A673 (cell line): ENCODE data around the gene NR2F1. TPM values are rescaled to one million over a fixed set of nuclear protein-coding genes. Genes with fewer than 3 reads are reported as not detected.

Experiments
- BruUV-seq: library from RNA; stranded (reverse); fragments of 400-500 nt; replicated peaks from 2 replicates; lab custom pipeline; 2021; lab: Mats Ljungman, UMichigan
- CTCF ChIA-PET: fragments of 300-600 bp; sonication (Branson Sonifier 250); formaldehyde crosslinking; loops from one replicate; lab custom pipeline; 2022; ENCODE audit warnings: antibody characterized with exemption; lab: Charles Lee
- POLR2A ChIA-PET: fragments of 300-600 bp; sonication (Branson Sonifier 250); formaldehyde crosslinking; loops from one replicate; lab custom pipeline; 2022; ENCODE audit warnings: antibody characterized with exemption; ENCODE audit not compliant: low non-redundant PET; lab: Charles Lee
- DNase-seq: peaks from one replicate; pipeline ENCODE4 v3.0.0-alpha.2; 2015; ENCODE audit warnings: low spot score
- H3K27ac ChIP-seq: fragments of 200-600 bp; sonication (generic); 2 replicates; pipeline ENCODE4 v1.5.1; 2016; ENCODE audit warnings: mixed run types, low read depth, mild to moderate bottlenecking, mixed read lengths, antibody characterized with exemption, low read length; ENCODE audit not compliant: poor library complexity, severe bottlenecking
- H3K27me3 ChIP-seq: fragments of 200-600 bp; sonication (generic); replicated peaks from 2 replicates; pipeline ENCODE4 v1.6.1; 2017; ENCODE audit warnings: mixed run types, low read depth, mild to moderate bottlenecking, mixed read lengths, antibody characterized with exemption, low read length; ENCODE audit not compliant: insufficient read depth, poor library complexity
- H3K36me3 ChIP-seq: fragments of 200-600 bp; sonication (generic); 2 replicates; pipeline ENCODE4 v1.6.1; 2016; ENCODE audit warnings: mixed run types, mild to moderate bottlenecking, mixed read lengths, antibody characterized with exemption, low read length; ENCODE audit not compliant: insufficient read depth, poor library complexity, severe bottlenecking
- H3K4me1 ChIP-seq: fragments of 200-600 bp; sonication (generic); 2 replicates; pipeline ENCODE4 v1.6.1; 2017; ENCODE audit warnings: mixed run types, mild to moderate bottlenecking, mixed read lengths, antibody characterized with exemption, low read length; ENCODE audit not compliant: insufficient read depth, poor library complexity, severe bottlenecking
- H3K4me3 ChIP-seq: fragments of 200-600 bp; sonication (generic); 2 replicates; pipeline ENCODE4 v1.5.1; 2016; ENCODE audit warnings: low read depth, mixed run types, mild to moderate bottlenecking, mixed read lengths, low read length; ENCODE audit not compliant: poor library complexity, severe bottlenecking
- H3K9me3 ChIP-seq: fragments of 200-600 bp; sonication (generic); 2 replicates; pipeline ENCODE4 v1.6.1; 2016; ENCODE audit warnings: mixed run types, low read depth, mild to moderate bottlenecking, mixed read lengths, antibody characterized with exemption, low read length; ENCODE audit not compliant: poor library complexity, severe bottlenecking
- CTCF ChIP-seq: fragments of 300-800, 200-600 bp; sonication (generic); conservative IDR thresholded peaks from 2 replicates; pipeline ENCODE4 v1.5.1; 2017; ENCODE audit warnings: low read depth, mild to moderate bottlenecking, antibody characterized with exemption, low read length, moderate library complexity, mixed read lengths
- EZH2 ChIP-seq: fragments of 200-600 bp; sonication (generic); IDR thresholded peaks from 2 replicates; pipeline ENCODE4 v1.6.1; 2017; ENCODE audit warnings: borderline replicate concordance, low read depth, mild to moderate bottlenecking, mixed read lengths, antibody characterized with exemption, low read length; ENCODE audit not compliant: poor library complexity, severe bottlenecking
- intact Hi-C: fragments of 100-400 bp; cut with micrococcal nuclease; formaldehyde crosslinking; loops from one replicate; pipeline ENCODE4 v1.10.0; 2022; ENCODE audit not compliant: unreplicated experiment
- total RNA-seq: library from RNA; stranded (reverse); gene quantifications from 2 replicates; pipeline ENCODE4 v1.2.3, GENCODE V29; 2021

Gene NR2F1
- total RNA-seq, 1 experiment from 2014 or later: 3.0 TPM

GRCh38 chr5:93601071-93601801, 18.2 kb downstream of the NR2F1 start:
- TF ChIP-seq EZH2 (no peak), CTCF (no peak)
- Histone ChIP-seq H3K4me1 (no peaks in the 10 kb centered on the region), H3K27ac (no peak overlapping the region), H3K36me3 (no peaks in the 10 kb centered on the region), H3K4me3 (no peak overlapping the region), H3K9me3 (no peaks in the 10 kb centered on the region), H3K27me3 (peaks cover 34% of the 10 kb centered on the region)
- no peak for DNase-seq
- no TSS peak for BruUV-seq
- ChIA-PET POLR2A (no interaction called here), CTCF (no interaction called here)
- intact Hi-C loops: no loop called here

- no peaks in the 10 kb centered on the region for H3K4me1 ChIP-seq
- intact Hi-C loops: no loop called here
- no peak for DNase-seq
- H3K36me3 ChIP-seq: no peaks in the 10 kb centered on the region
- H3K27ac ChIP-seq: no peak overlapping the region
- no peaks in the 10 kb centered on the region for H3K9me3 ChIP-seq
- no TSS peak for BruUV-seq
- ChIA-PET POLR2A (no interaction called here), CTCF (no interaction called here)
- no peak overlapping the region for H3K4me3 ChIP-seq
- peaks cover 39% of the 10 kb centered on the region for H3K27me3 ChIP-seq
- TF ChIP-seq EZH2 (no peak), CTCF (no peak)
Measured at GRCh38 chr5:93601802-93602155, 18.8 kb downstream of the NR2F1 start.

- Histone ChIP-seq H3K4me1 (no peaks in the 10 kb centered on the region), H3K27ac (no peak overlapping the region), H3K27me3 (peaks cover 46% of the 10 kb centered on the region), H3K36me3 (no peaks in the 10 kb centered on the region), H3K4me3 (no peak overlapping the region), H3K9me3 (no peaks in the 10 kb centered on the region)
- intact Hi-C loops: no loop called here
- POLR2A ChIA-PET: no interaction called here
- CTCF ChIA-PET: no interaction called here
- DNase-seq: no peak
- no peak for TF ChIP-seq EZH2
- no peak for TF ChIP-seq CTCF
- BruUV-seq: no TSS peak
Measured at GRCh38 chr5:93602241-93603077, 19.4 kb downstream of the NR2F1 start.
